ENCODE measurements around the gene PGAM2.

DNA sequence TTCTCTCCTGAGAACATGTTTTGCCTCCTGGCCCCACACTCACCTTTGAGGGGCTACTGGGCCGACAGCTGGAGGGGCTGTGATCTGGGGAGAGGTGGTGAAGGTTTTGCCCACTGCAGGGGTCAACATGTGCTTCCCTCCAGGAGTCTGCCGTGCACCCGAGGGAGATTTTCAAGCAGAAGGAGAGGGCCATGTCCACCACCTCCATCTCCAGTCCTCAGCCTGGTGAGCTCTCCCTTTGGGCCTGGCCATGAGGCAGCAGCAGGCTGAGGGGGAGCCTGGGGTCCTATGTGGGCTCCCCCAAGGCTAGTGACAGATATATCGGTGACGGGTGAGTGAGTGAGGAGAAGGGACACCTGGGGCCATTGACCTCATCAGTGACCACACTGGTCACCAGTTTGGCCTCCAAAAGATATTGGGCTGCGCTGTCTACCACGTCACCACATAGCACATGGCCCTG lies 6.6 kb downstream of the PGAM2 start:
- TF ChIP-seq CTCF (IDR thresholded peaks at IDR 0.05; ENCODE audit: poor library complexity) (no peak), EZH2 (IDR thresholded peaks at IDR 0.05; ENCODE audit: borderline replicate concordance) (no peak)

All from hepatocyte (in vitro differentiated cells).